Adrenal gland (tissue), 12 donors: ENCODE measurements around the gene PIK3R4. TPM values are rescaled to one million over a fixed set of nuclear protein-coding genes. Genes with fewer than 3 reads are reported as not detected.

ENCODE experiments used
- DNase-seq, 7 donors: peaks; one replicate each; pipeline ENCODE4 v3.0.0-alpha.2; 2019 to 2020
- H3K27ac ChIP-seq, 5 donors: fragments of 200-600 bp; sonication (generic) in 4 of 5; 1 replicate in 3 of 5; 2 replicates in 2 of 5; pipeline versions ENCODE4 v1.5.1 to v1.8.0; 2016 to 2020; ENCODE audit warnings: mild to moderate bottlenecking in 1 of 5
- H3K27me3 ChIP-seq: fragments of 200-600 bp; 2 replicates; pipeline ENCODE4 v1.8.0; 2021
- H3K36me3 ChIP-seq, 2 donors: fragments of 200-600 bp; replicated peaks in 1 of 2; 1 replicate in 1 of 2; 2 replicates in 1 of 2; pipeline versions ENCODE4 v1.5.1 to v1.8.0; 2018 to 2022
- H3K4me1 ChIP-seq, 2 donors: fragments of 200-600 bp; replicated peaks in 1 of 2; 1 replicate in 1 of 2; 2 replicates in 1 of 2; pipeline versions ENCODE4 v1.5.1 to v1.8.0; 2018 to 2021
- H3K4me3 ChIP-seq, 4 donors: fragments of 200-600 bp; sonication (generic) in 3 of 4; one replicate each; pipeline ENCODE4 v1.5.1; 2016 to 2018
- H3K9me3 ChIP-seq, 3 donors: fragments of 200-600 bp; sonication (generic) in 1 of 3; replicated peaks in 1 of 3; 1 replicate in 2 of 3; 2 replicates in 1 of 3; pipeline versions ENCODE4 v1.5.1 to v1.8.0; 2016 to 2021
- POLR2A ChIP-seq, 2 donors: fragments of 450-650 bp; IDR thresholded peaks; one replicate each; pipeline ENCODE4 v1.6.1; 2017; ENCODE audit warnings: antibody characterized with exemption in 2 of 2, mild to moderate bottlenecking in 2 of 2, moderate library complexity in 1 of 2
- WGBS, 4 donors: extraction: QIAGEN DNeasy Blood & Tissue Kit in 2 of 4; methylation state at CpG; one replicate each; pipeline versions ENCODE4 v1.1.5 to v1.1.7; 2013 to 2017; 5-methylcytosine and 5-hydroxymethylcytosine counted together
- intact Hi-C, 2 donors: fragments of 100-400 bp; cut with DNase I; formaldehyde crosslinking; loops; one replicate each; pipeline versions ENCODE4 v1.14.1 to v1.15.0; 2022 to 2023
- polyA plus RNA-seq, 3 donors: library from polyadenylated mRNA; stranded (reverse); fragments of 200-250 nt in 2 of 3; fragments of 350-450 nt in 1 of 3; fragmentation: Illumina TruSeq in 1 of 3; extraction: RNeasy Lipid Tissue Mini Kit (QIAGEN cat#74804) in 1 of 3; gene quantifications; one replicate each; pipeline ENCODE4 v1.2.3, GENCODE V29; 2013 to 2014
- total RNA-seq, 9 donors: library from RNA; depleted of rRNA in 4 of 9; stranded (reverse); fragments of >200 nt in 4 of 9; fragments of 120-200 nt in 1 of 9; fragmentation: NEBNext Ultra II Directional in 1 of 9; extraction: Animal tissue kit (Norgen Biotek cat#: 25700) in 1 of 9; gene quantifications; one replicate each; pipeline versions ENCODE4 v1.1.0 to v1.2.4, GENCODE V29; 2013 to 2023
- TF ChIP-seq, protein P1 (sequence below), 6 experiments: fragments of 450-650 bp in 4 of 6; fragments of 200-600 bp in 2 of 6; sonication (generic) in 1 of 6; IDR thresholded peaks; 1 replicate in 5 of 6; 2 replicates in 1 of 6; pipeline versions ENCODE4 v1.5.1 to v1.8.0; 2016 to 2021; ENCODE audit warnings: antibody characterized with exemption in 6 of 6, mild to moderate bottlenecking in 2 of 6, moderate library complexity in 1 of 6
- donor health status: healthy with polysubstance abuse.
- donor health status: Bipolar disorder and iron deficiency.
- donor health status: DM: yes; HTN: yes; CAD: no.
- donor health status: DM: no; HTN: no; CAD: no.
- donor health status: DM: no; HTN: no; CAD: no.
- donor health status: DM: yes; HTN: yes; CAD: no.

Gene PIK3R4
- total and polyA plus RNA-seq, 12 donors: 25.2 to 66.4 (median 29.6) TPM

DNA sequence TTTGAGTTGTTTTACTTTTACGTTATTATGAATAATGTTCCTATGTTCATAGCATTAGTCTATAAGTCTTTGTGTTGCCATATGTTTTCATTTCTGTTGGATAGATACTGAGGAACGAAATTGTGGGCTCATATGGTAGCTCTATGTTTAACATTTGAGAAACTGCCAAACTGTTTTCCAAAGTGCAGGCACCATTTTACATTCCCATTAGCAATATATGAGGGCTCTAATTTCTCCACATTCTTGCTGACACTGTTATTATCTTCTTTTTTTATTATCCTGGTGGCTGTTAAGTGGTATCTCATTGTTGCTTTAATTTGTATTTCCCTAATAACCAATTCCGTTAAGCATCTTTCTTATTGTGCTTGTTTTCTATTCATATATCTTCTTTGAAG, 1.8 kb upstream of the PIK3R4 start:
- intact Hi-C loops: no loop called here
- peak overlapping the region in 1 of 4 donors; percentile 74 for H3K4me3 ChIP-seq
- 60 to 75% (median 71%) methylated on average over 3 of the region's 3 CpGs for WGBS, 4 donors
- DNase-seq: no peak
- H3K9me3 ChIP-seq: no peaks in the 10 kb centered on the region
- H3K4me1 ChIP-seq: peaks cover 6 to 24% of the 10 kb centered on the region in 2 donors
- H3K36me3 ChIP-seq: peaks cover 0 to 7% of the 10 kb centered on the region in 2 donors
- TF ChIP-seq, protein P1, sequence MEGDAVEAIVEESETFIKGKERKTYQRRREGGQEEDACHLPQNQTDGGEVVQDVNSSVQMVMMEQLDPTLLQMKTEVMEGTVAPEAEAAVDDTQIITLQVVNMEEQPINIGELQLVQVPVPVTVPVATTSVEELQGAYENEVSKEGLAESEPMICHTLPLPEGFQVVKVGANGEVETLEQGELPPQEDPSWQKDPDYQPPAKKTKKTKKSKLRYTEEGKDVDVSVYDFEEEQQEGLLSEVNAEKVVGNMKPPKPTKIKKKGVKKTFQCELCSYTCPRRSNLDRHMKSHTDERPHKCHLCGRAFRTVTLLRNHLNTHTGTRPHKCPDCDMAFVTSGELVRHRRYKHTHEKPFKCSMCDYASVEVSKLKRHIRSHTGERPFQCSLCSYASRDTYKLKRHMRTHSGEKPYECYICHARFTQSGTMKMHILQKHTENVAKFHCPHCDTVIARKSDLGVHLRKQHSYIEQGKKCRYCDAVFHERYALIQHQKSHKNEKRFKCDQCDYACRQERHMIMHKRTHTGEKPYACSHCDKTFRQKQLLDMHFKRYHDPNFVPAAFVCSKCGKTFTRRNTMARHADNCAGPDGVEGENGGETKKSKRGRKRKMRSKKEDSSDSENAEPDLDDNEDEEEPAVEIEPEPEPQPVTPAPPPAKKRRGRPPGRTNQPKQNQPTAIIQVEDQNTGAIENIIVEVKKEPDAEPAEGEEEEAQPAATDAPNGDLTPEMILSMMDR (IDR thresholded peaks at IDR 0.05): peak in 1 of 6 experiments; percentile 12
- no peak for TF ChIP-seq POLR2A (IDR thresholded peaks at IDR 0.05)
- no peaks in the 10 kb centered on the region for H3K27me3 ChIP-seq
- peak overlapping the region; percentile 1 to 82 (median 64) for H3K27ac ChIP-seq

DNA sequence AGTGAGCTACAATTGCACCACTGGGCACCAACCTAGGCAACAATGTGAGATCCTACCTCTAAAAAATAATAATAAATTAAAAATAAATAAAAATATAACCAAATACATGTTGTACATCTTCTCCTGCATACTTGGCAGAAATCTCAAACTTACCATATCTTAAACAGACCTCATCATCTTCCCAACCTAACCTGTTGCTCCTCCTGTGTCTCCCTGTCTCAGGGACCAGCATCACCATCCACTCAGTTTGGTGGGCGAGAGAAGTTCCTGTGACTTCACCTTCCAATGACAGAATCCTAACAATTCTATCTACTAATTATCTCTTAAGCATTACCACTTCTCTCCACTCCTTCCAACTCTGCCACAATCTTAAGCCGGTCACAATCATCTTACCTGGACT, 3.3 kb downstream of the PIK3R4 start:
- TF ChIP-seq, protein P1 (IDR thresholded peaks at IDR 0.05): no peak
- TF ChIP-seq POLR2A (IDR thresholded peaks at IDR 0.05): no peak
- intact Hi-C loops: no loop called here
- H3K27me3 ChIP-seq: no peaks in the 10 kb centered on the region
- peaks cover 6 to 43% of the 10 kb centered on the region in 2 donors for H3K4me1 ChIP-seq
- 93 to 98% (median 95%) methylated on average over 2 of the region's 2 CpGs for WGBS, 4 donors
- H3K27ac ChIP-seq: no peak overlapping the region
- DNase-seq: no peak
- H3K36me3 ChIP-seq: peaks cover 0 to 7% of the 10 kb centered on the region in 2 donors
- no peaks in the 10 kb centered on the region for H3K9me3 ChIP-seq
- no peak overlapping the region for H3K4me3 ChIP-seq

DNA sequence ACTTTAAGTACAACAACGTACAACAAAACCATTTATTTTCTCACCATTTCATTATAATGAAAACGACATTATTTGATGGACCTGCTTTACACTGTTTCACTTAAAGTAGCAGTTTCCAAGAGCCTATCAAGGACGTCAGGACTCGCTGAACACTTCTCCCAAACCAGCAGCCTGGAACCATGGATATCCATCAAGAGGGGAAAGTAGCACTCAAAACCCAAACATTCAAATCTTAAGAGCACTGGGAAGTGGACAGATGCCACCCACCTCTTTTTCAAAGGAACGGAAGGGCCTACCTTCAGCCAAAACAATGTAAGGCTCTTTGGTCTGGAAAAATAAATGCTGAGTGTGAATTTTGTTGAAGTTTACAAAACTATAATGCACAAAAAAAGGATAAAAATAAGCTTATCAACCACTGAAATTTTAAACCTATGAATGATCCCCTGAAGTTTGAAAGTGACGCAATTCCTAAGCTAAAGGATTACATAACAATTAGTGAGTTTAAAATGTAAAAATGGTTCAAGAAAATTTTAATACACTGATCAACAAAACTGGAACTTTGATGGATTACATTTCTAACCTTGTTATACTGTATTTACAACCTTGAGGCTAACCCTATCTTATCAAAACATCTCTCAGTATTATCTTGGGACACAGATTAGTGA, 4.6 kb downstream of the PIK3R4 start:
- intact Hi-C loops: no loop called here
- Histone ChIP-seq H3K27me3 (no peaks in the 10 kb centered on the region), H3K4me1 (peaks cover 6 to 43% of the 10 kb centered on the region in 2 donors), H3K27ac (no peak overlapping the region), H3K36me3 (peaks cover 0 to 7% of the 10 kb centered on the region in 2 donors), H3K4me3 (no peak overlapping the region), H3K9me3 (no peaks in the 10 kb centered on the region)
- no peak for DNase-seq
- 88 to 92% (median 89%) methylated on average over 6 of the region's 6 CpGs for WGBS, 4 donors
- no peak for TF ChIP-seq POLR2A (IDR thresholded peaks at IDR 0.05)
- TF ChIP-seq, protein P1 (IDR thresholded peaks at IDR 0.05): no peak

DNA sequence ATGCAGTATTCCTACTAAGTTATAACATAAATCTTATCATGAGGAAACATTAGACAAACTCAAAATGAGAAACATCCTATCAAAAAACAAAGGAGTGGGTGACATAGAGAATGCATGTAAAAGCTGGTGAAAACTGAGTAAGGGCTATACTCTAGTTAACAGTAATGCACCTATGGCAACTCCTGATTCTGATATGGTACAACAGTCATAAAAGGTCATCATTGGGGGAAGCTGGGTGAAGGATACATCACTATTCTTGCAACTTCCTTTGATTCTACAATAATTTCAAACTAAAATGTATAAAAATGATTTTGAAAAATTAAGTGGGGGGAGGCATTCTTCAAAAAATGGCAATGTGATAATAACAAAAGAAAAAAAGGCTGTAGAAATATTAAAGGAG, 6.8 kb downstream of the PIK3R4 start:
- no peaks in the 10 kb centered on the region for H3K9me3 ChIP-seq
- H3K27ac ChIP-seq: no peak overlapping the region
- DNase-seq: no peak
- no peaks in the 10 kb centered on the region for H3K27me3 ChIP-seq
- no peak overlapping the region for H3K4me3 ChIP-seq
- peaks cover 0 to 29% of the 10 kb centered on the region in 2 donors for H3K4me1 ChIP-seq
- no peak for TF ChIP-seq POLR2A (IDR thresholded peaks at IDR 0.05)
- TF ChIP-seq, protein P1 (IDR thresholded peaks at IDR 0.05): no peak
- H3K36me3 ChIP-seq: peaks cover 0 to 10% of the 10 kb centered on the region in 2 donors
- intact Hi-C loops: no loop called here
